SK-N-MC (cell line): ENCODE results near the gene ZNF681.
"Not testable (repeated sequence)": the region's sequence is repeated elsewhere in the genome, so short reads cannot be mapped to it uniquely, and the experiment has no call there.

ENCODE experiments used
- DNase-seq: peaks from one replicate; pipeline ENCODE4 v3.0.0-alpha.2; 2011; ENCODE audit warnings: low read depth, low spot score
- H3K27ac ChIP-seq: fragments of 200-600 bp; sonication (generic); 2 replicates; pipeline ENCODE4 v1.5.1; 2016; ENCODE audit warnings: mixed run types
- H3K36me3 ChIP-seq: fragments of 200-600 bp; sonication (generic); 2 replicates; pipeline ENCODE4 v1.6.1; 2017; ENCODE audit warnings: antibody characterized with exemption, low read length, mixed read lengths; ENCODE audit not compliant: insufficient read depth
- H3K4me3 ChIP-seq: fragments of 200-600 bp; sonication (generic); 2 replicates; pipeline ENCODE4 v1.5.1; 2016
- H3K9ac ChIP-seq: fragments of 200-600 bp; sonication (generic); 2 replicates; pipeline ENCODE4 v1.8.0; 2017; ENCODE audit warnings: mixed run types, mixed read lengths; ENCODE audit not compliant: insufficient read length
- H3K9me3 ChIP-seq: fragments of 200-600 bp; sonication (generic); 2 replicates; pipeline ENCODE4 v1.6.1; 2017; ENCODE audit warnings: low read depth, mild to moderate bottlenecking, antibody characterized with exemption, low read length, moderate library complexity, mixed read lengths
- EZH2 ChIP-seq: fragments of 200-600 bp; sonication (generic); IDR thresholded peaks from one replicate; pipeline ENCODE4 v1.6.1; 2017; ENCODE audit warnings: antibody characterized with exemption
- FOXP2 ChIP-seq: optimal IDR thresholded peaks from 2 replicates; pipeline ENCODE3; 2011; ENCODE audit warnings: mild to moderate bottlenecking, moderate library complexity; ENCODE audit not compliant: insufficient read depth; ENCODE audit errors: extremely low read length, control extremely low read depth
- POLR2AphosphoS5 ChIP-seq: IDR thresholded peaks from 2 replicates; pipeline ENCODE4 v1.6.1; 2012; ENCODE audit warnings: mild to moderate bottlenecking, low read depth, low read length, borderline replicate concordance

Gene ZNF681

DNA sequence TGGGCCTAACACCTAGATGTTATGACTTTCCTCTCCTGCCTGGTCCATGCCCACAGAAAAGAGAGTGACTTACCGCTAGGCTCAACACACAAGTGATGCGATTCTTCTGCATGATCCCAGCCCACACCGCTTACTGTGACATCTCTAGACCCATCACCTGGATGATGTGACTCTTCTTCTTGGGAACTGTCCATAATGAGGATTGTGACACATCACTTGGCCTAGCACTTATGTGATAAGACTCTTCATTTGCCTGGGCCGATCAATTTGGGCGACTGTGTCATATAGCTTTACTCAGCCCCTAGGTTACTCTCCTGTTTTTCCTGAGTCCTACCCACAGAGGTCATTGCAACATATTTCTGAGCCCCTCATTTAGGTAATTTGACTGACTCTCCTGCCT, 19.9 kb upstream of the ZNF681 start:
- TF ChIP-seq EZH2 (no peak), FOXP2 (no peak), POLR2AphosphoS5 (no peak)
- Histone ChIP-seq H3K9me3 (no peaks in the 10 kb centered on the region), H3K9ac (no peak overlapping the region), H3K36me3 (no peaks in the 10 kb centered on the region), H3K27ac (no peak overlapping the region), H3K4me3 (no peak overlapping the region)
- no peak for DNase-seq

DNA sequence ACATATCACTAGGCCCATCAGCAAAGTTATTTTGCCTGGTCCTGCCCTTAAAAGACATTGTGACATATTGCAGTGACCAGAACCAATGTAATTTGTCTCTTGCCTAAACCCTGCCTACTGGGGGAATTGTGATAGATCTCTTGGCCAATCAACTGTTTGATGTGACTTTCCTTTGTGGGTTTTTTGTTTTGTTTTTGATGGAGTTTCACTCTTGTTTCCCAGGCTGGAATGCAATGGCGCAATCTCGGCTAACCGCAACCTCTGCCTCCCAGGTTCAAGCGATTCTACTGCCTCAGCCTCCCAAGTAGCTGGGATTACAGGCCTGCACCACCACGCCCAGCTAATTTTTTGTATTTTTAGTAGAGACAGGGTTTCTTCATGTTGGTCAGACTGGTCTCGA, 19.3 kb upstream of the ZNF681 start:
- H3K27ac ChIP-seq, H3K9me3 ChIP-seq, H3K4me3 ChIP-seq, DNase-seq, H3K9ac ChIP-seq, H3K36me3 ChIP-seq: not testable (repeated sequence)

DNA sequence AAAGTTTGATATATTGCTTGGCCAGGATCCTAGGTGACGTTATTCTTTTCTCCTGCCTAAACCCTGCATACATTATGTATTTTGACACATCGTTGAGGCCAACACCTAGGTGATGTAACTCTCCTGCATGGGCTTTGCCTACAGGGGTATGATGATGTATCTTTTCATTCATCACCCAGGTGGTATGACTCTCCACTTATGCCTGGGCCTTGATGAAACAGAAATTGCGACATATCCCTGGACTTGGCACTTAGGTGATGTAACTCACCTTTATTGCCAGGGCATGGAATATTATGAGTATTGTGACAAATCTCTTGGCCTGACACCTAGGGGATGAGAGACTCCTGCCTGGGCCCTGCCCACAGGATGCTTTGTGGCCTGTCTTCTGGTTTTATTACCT, 18.5 kb upstream of the ZNF681 start:
- Histone ChIP-seq H3K27ac (no peak overlapping the region), H3K9ac (no peak overlapping the region), H3K4me3 (no peak overlapping the region), H3K9me3 (no peaks in the 10 kb centered on the region), H3K36me3 (no peaks in the 10 kb centered on the region)
- no peak for TF ChIP-seq FOXP2
- TF ChIP-seq EZH2: no peak
- TF ChIP-seq POLR2AphosphoS5: no peak
- no peak for DNase-seq

DNA sequence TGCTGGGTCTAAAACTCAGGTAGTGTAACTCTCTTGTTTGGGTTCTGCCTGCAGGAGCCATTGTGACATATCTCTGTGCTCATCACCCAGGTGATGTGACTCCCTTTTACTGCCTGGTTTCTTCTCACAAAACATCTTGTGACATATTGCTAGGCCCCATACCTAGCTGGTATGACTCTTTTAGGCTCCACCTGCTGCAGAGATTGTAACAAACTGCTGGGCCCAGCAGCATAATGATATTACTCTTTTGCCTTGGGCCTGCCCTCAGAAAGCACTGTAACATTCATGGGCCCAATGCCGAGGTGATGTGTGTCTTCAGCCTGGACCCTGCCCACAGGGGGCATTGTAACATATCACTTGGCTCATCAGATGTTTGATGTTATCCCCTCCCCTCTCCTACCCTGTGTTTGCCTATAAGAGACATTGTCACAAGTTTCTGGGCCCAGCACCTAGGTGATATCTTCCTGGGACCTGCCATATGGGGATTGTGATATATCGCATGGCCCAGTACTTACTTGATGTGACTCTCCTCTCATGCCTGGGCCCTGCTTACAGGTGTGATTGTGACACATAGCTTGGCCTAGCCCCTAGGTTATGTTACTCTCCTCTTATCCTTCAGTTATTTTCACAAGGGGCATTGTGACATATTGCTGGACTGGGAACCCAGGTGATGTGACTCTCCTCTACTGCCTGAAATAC, 18.0 kb upstream of the ZNF681 start:
- Histone ChIP-seq H3K9me3 (no peaks in the 10 kb centered on the region), H3K4me3 (no peak overlapping the region), H3K9ac (no peak overlapping the region), H3K27ac (no peak overlapping the region), H3K36me3 (no peaks in the 10 kb centered on the region)
- no peak for DNase-seq
- TF ChIP-seq FOXP2 (no peak), POLR2AphosphoS5 (no peak), EZH2 (no peak)

DNA sequence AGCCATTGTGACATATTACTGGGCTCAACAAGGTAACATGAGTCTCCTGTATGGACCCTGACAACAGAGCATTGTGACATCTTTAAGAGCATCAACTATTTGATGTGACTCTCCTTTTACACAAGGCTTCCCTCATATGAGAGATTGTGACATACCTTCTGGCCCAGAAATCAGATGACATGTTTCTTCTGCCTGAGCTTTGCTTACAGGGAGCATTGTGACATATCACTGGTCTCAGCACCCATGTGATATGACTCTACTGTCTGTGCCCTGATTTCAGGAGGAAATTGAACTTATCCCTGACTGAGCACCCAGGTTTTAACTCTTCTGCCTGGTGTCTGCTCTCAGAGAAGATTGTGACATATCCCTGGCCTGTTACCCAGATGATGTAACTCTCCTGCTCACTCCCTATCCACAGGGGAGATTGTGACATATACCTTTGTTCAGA, 15.9 kb upstream of the ZNF681 start:
- no peak for DNase-seq
- Histone ChIP-seq H3K9me3 (no peaks in the 10 kb centered on the region), H3K36me3 (no peaks in the 10 kb centered on the region), H3K9ac (no peak overlapping the region), H3K4me3 (no peak overlapping the region), H3K27ac (no peak overlapping the region)
- TF ChIP-seq POLR2AphosphoS5: no peak
- TF ChIP-seq EZH2: no peak
- TF ChIP-seq FOXP2: no peak

DNA sequence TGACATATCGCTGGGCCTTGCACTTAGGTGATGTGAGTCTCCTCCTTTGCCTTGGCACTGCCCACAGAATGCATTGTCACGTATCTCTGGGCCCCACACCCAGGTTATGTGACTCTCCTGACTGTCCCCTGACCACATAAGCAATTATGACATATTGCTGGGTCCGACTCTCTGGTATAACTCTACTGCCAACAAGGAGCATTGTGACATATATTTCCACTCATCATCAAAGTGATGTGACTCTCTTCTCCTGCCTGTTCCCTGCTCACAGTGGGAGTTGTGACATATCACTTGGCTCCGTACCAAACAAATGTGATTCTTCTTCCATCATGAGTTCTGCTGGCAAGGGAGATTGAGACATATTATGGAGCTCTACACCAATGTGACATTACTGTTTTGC, 15.4 kb upstream of the ZNF681 start:
- no peaks in the 10 kb centered on the region for H3K36me3 ChIP-seq
- H3K9ac ChIP-seq: no peak overlapping the region
- H3K4me3 ChIP-seq: no peak overlapping the region
- no peak for TF ChIP-seq POLR2AphosphoS5
- no peak for TF ChIP-seq FOXP2
- TF ChIP-seq EZH2: no peak
- no peak for DNase-seq
- no peak overlapping the region for H3K27ac ChIP-seq
- H3K9me3 ChIP-seq: no peaks in the 10 kb centered on the region

DNA sequence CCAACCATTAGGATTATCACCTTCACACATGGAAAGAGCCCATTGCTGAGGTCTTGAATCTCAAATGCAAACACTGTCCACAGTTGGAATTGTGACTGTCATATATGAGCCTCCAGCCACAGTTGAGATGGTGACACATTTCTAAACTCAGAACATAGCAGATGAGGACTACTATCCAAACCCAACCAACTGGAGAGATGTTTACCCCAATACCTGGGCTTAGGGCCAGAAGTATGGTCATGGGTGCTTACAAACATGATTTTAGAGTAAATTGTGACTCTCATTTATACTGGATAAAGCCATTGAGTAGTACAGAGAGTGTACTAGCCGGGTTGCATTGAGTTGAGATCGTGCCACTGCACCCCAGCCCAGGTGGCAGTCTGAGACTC, 14.0 kb upstream of the ZNF681 start:
- Histone ChIP-seq H3K36me3 (no peaks in the 10 kb centered on the region), H3K27ac (no peak overlapping the region), H3K4me3 (no peak overlapping the region), H3K9ac (no peak overlapping the region), H3K9me3 (no peaks in the 10 kb centered on the region)
- no peak for TF ChIP-seq FOXP2
- TF ChIP-seq EZH2: no peak
- TF ChIP-seq POLR2AphosphoS5: no peak
- DNase-seq: no peak

DNA sequence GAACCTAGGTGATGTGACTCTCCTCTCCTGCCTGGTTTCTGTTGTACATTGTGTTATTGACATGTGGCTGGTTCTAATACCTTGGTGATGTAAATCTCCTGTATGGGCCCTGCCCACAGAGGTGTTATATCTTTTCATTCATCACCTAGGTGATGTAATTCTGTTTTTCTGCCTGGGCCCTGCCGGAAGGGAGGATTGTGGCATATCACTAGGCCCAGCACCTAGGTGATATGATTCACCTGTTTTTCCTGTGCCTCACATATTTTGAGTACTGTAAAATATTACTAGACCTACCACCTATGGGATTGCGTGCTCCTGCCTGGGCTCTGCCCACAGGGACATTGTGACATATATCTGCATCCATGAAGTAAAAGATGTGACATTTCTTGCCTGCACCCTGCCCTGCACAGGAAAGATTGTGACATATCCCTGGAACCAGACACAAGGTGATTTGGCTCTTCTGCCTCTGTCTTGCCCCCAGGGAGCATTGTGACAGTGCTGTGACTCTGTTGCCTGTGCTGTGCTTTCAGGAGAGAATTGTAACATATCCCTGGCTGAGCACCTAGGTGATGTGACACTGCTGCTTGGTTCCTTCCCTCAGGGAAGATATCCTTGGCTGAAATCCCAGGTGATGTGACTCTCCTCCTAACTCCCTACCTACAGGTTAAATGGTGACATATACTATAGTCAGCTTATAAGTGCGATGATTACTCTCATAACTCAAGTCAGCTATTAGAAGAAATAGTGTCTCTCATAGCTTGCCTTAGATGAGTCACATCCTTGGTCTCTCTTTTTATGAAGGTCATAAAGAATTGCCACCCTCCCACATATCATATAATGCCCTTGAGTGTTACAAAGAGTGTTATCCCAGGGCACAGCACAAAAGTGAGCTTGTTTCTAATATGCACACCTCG, 13.3 kb upstream of the ZNF681 start:
- DNase-seq: no peak
- no peak overlapping the region for H3K27ac ChIP-seq
- no peaks in the 10 kb centered on the region for H3K36me3 ChIP-seq
- TF ChIP-seq FOXP2 (no peak), EZH2 (no peak), POLR2AphosphoS5 (no peak)
- no peak overlapping the region for H3K4me3 ChIP-seq
- H3K9me3 ChIP-seq: no peaks in the 10 kb centered on the region
- H3K9ac ChIP-seq: no peak overlapping the region
